Esophagus muscularis mucosa (tissue), 4 donors: ENCODE results near the gene NAGS. TPM values are rescaled to one million over a fixed set of nuclear protein-coding genes. Genes with fewer than 3 reads are reported as not detected.
"Not testable (repeated sequence)": the region's sequence is repeated elsewhere in the genome, so short reads cannot be mapped to it uniquely, and the experiment has no call there.

Experiments
- DNase-seq: peaks from one replicate; pipeline ENCODE4 v3.0.0-alpha.2; 2017; ENCODE audit errors: extremely low spot score
- H3K27ac ChIP-seq, 4 donors: fragments of 200-600 bp; sonication (generic); replicated peaks in 1 of 4; 1 replicate in 3 of 4; 2 replicates in 1 of 4; pipeline ENCODE4 v1.5.1; 2016 to 2019; ENCODE audit warnings: mild to moderate bottlenecking in 1 of 4
- H3K27me3 ChIP-seq, 4 donors: fragments of 200-600 bp; sonication (generic); one replicate each; pipeline versions ENCODE4 v1.5.1 to v1.6.0; 2016 to 2019
- H3K36me3 ChIP-seq, 4 donors: fragments of 200-600 bp; sonication (generic); one replicate each; pipeline ENCODE4 v1.5.1; 2016 to 2019
- H3K4me1 ChIP-seq, 4 donors: fragments of 200-600 bp; sonication (generic); one replicate each; pipeline ENCODE4 v1.5.1; 2016 to 2019
- H3K4me3 ChIP-seq, 4 donors: fragments of 200-600 bp; sonication (generic); 1 replicate in 2 of 4; 2 replicates in 2 of 4; pipeline ENCODE4 v1.5.1; 2016 to 2019; ENCODE audit warnings: mild to moderate bottlenecking in 4 of 4, moderate library complexity in 1 of 4
- H3K9me3 ChIP-seq, 4 donors: fragments of 200-600 bp; sonication (generic); 1 replicate in 3 of 4; 2 replicates in 1 of 4; pipeline ENCODE4 v1.5.1; 2016 to 2019
- EP300 ChIP-seq: sonication (generic); formaldehyde crosslinking; IDR thresholded peaks from one replicate; pipeline ENCODE4 v1.6.1; 2017; ENCODE audit warnings: antibody characterized with exemption
- POLR2A ChIP-seq: fragments of 450-650 bp; IDR thresholded peaks from one replicate; pipeline ENCODE4 v1.6.1; 2017; ENCODE audit warnings: antibody characterized with exemption, moderate library complexity, mild to moderate bottlenecking, low read depth
- POLR2AphosphoS5 ChIP-seq, 2 donors: sonication (generic); formaldehyde crosslinking; IDR thresholded peaks; one replicate each; pipeline ENCODE4 v1.6.1; 2017; ENCODE audit warnings: antibody characterized with exemption in 2 of 2
- WGBS: methylation state at CpG from one replicate; pipeline ENCODE4 v1.1.5; 2018; 5-methylcytosine and 5-hydroxymethylcytosine counted together
- intact Hi-C: fragments of 100-400 bp; cut with DNase I; formaldehyde crosslinking; loops from one replicate; pipeline ENCODE4 v1.15.1; 2023
- total RNA-seq, 4 donors: library from RNA; depleted of rRNA; stranded (reverse); fragments of >200 nt; gene quantifications; one replicate each; pipeline versions ENCODE4 v1.1.0 to v1.2.1, GENCODE V29; 2016
- TF ChIP-seq, protein P1 (sequence below), 3 experiments: fragments of 200-600 bp in 2 of 3; fragments of 450-650 bp in 1 of 3; sonication (generic) in 2 of 3; IDR thresholded peaks; one replicate each; pipeline ENCODE4 v1.5.1; 2017 to 2019; ENCODE audit warnings: antibody characterized with exemption in 3 of 3, mild to moderate bottlenecking in 2 of 3, moderate library complexity in 1 of 3

Gene NAGS
- total RNA-seq, 4 donors from 2014 or later: 0.83 to 3.4 (median 1.8) TPM

- WGBS: 80% methylated on average over 1 of the region's 6 CpGs
Measured at GRCh38 chr17:44024271-44024663, 19.8 kb downstream of the NAGS start.

DNA sequence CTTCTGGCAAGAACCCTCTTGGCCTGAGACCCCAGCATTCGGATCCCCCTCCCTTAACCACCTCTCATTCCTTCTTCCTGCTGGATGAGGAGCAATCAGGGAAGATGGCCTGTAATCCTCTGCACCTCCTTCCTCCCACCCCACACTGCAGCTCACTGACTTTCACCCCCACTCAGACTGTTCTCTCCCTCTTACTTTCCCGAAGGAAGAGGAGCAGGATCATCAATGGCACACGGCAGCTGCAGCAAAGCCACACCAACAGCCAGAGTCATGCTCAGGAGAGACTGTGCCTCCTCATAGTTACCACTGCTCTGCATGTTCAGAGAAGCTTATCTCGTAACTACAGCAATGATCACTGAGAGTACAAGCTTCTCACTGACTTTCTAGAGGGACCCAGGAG, 20.4 kb downstream of the NAGS start:
- intact Hi-C loops: no loop called here

More at GRCh38 chr17:44024271-44024663, 19.8 kb downstream of the NAGS start:
- H3K4me3 ChIP-seq: no peak overlapping the region
- no peaks in the 10 kb centered on the region for H3K9me3 ChIP-seq
- H3K27ac ChIP-seq: no peak overlapping the region
- no peak for DNase-seq
- H3K4me1 ChIP-seq: no peaks in the 10 kb centered on the region
- TF ChIP-seq EP300: no peak
- no peak for TF ChIP-seq POLR2A
- TF ChIP-seq POLR2AphosphoS5 (IDR thresholded peaks at IDR 0.05): no peak
- intact Hi-C loops: no loop called here
- no peaks in the 10 kb centered on the region for H3K27me3 ChIP-seq
- H3K36me3 ChIP-seq: peaks cover 6 to 44% (median 21%) of the 10 kb centered on the region in 4 donors

GRCh38 chr17:44029736-44030135, 25.3 kb downstream of the NAGS start:
- WGBS: 66% methylated on average over 5 of the region's 5 CpGs
- TF ChIP-seq EP300: no peak
- TF ChIP-seq POLR2AphosphoS5 (IDR thresholded peaks at IDR 0.05): no peak
- TF ChIP-seq, protein P1, sequence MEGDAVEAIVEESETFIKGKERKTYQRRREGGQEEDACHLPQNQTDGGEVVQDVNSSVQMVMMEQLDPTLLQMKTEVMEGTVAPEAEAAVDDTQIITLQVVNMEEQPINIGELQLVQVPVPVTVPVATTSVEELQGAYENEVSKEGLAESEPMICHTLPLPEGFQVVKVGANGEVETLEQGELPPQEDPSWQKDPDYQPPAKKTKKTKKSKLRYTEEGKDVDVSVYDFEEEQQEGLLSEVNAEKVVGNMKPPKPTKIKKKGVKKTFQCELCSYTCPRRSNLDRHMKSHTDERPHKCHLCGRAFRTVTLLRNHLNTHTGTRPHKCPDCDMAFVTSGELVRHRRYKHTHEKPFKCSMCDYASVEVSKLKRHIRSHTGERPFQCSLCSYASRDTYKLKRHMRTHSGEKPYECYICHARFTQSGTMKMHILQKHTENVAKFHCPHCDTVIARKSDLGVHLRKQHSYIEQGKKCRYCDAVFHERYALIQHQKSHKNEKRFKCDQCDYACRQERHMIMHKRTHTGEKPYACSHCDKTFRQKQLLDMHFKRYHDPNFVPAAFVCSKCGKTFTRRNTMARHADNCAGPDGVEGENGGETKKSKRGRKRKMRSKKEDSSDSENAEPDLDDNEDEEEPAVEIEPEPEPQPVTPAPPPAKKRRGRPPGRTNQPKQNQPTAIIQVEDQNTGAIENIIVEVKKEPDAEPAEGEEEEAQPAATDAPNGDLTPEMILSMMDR (IDR thresholded peaks at IDR 0.05): no peak
- TF ChIP-seq POLR2A: no peak

More for the DNA sequence above, 20.4 kb downstream of the NAGS start:
- DNase-seq: no peak
- Histone ChIP-seq H3K27ac (no peak overlapping the region), H3K27me3 (no peaks in the 10 kb centered on the region), H3K4me1 (no peaks in the 10 kb centered on the region), H3K9me3 (no peaks in the 10 kb centered on the region), H3K4me3 (no peak overlapping the region), H3K36me3 (peaks cover 6 to 49% (median 21%) of the 10 kb centered on the region in 4 donors)
- 82% methylated on average over 4 of the region's 4 CpGs for WGBS
- TF ChIP-seq POLR2A: no peak
- TF ChIP-seq EP300: no peak
- TF ChIP-seq, protein P1 (IDR thresholded peaks at IDR 0.05): no peak
- no peak for TF ChIP-seq POLR2AphosphoS5 (IDR thresholded peaks at IDR 0.05)

DNA sequence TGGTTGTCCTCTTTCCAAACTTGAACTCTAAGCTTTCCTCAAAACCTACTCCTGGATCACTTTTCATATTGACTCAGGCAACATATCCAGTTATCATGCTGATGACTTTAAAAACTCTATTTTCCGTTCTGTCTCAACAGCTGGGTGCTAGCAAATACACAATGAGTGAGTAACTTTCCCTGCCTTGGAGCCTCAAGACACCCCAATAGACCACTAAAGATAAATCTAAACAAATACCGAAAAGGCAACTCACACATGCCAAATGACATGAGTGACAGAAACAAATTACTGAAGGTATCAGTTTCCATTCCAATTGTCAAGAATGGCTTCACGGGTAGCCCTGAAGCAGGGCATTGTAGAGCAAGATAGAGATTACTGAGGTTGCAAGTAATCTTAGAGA, 26.1 kb downstream of the NAGS start:
- peaks cover 12 to 58% (median 37%) of the 10 kb centered on the region in 4 donors for H3K36me3 ChIP-seq
- TF ChIP-seq POLR2AphosphoS5 (IDR thresholded peaks at IDR 0.05) (no peak), EP300 (no peak), POLR2A (no peak)
- TF ChIP-seq, protein P1 (IDR thresholded peaks at IDR 0.05): no peak
- no peak for DNase-seq
- H3K9me3 ChIP-seq: no peaks in the 10 kb centered on the region
- WGBS: 85% methylated on average over 3 of the region's 3 CpGs
- H3K4me1 ChIP-seq: no peaks in the 10 kb centered on the region
- intact Hi-C loops: no loop called here
- no peak overlapping the region for H3K27ac ChIP-seq
- no peaks in the 10 kb centered on the region for H3K27me3 ChIP-seq
- no peak overlapping the region for H3K4me3 ChIP-seq

More at GRCh38 chr17:44029736-44030135, 25.3 kb downstream of the NAGS start:
- Histone ChIP-seq H3K9me3 (no peaks in the 10 kb centered on the region), H3K36me3 (peaks cover 12 to 63% (median 41%) of the 10 kb centered on the region in 4 donors), H3K27me3 (no peaks in the 10 kb centered on the region), H3K4me1 (no peaks in the 10 kb centered on the region), H3K27ac (no peak overlapping the region), H3K4me3 (no peak overlapping the region)
- DNase-seq: no peak
- intact Hi-C loops: no loop called here

DNA sequence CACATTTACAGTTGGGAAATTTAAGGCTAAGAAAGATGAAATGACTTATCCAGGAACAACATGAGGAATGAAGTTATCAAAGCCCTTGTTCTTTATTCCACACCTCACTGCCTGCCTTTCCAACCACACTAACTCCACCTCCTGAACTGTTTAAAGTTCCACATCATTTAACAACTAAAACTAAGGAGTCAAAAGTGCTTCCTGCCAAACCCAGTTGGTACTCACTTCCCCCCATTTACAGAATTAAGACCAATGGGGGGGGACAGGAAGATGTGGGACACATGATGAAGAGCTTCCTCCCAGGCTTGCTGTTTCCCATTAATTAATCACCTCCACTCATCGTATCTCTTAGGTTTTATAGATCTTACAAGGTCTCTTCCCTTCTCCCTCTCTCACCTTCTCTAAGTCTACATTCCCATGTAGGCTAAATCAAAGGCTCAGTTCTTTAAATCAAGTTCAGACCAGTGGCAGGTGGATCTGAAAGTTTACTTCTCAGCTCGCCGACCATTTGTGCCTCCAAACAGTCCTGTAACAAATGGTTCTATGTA, 29.5 kb downstream of the NAGS start:
- no peak overlapping the region for H3K4me3 ChIP-seq
- no peak overlapping the region for H3K27ac ChIP-seq
- DNase-seq: no peak
- peaks cover 19 to 79% (median 63%) of the 10 kb centered on the region in 4 donors for H3K36me3 ChIP-seq
- no peaks in the 10 kb centered on the region for H3K27me3 ChIP-seq
- peaks cover 0 to 11% (median 3%) of the 10 kb centered on the region in 4 donors for H3K4me1 ChIP-seq
- no peaks in the 10 kb centered on the region for H3K9me3 ChIP-seq
- intact Hi-C loops: no loop called here
- 62% methylated on average over 3 of the region's 3 CpGs for WGBS
- TF ChIP-seq, protein P1 (IDR thresholded peaks at IDR 0.05): no peak
- TF ChIP-seq POLR2A (no peak), POLR2AphosphoS5 (IDR thresholded peaks at IDR 0.05) (no peak), EP300 (no peak)

GRCh38 chr17:44034688-44035087, 30.3 kb downstream of the NAGS start:
- H3K9me3 ChIP-seq, H3K27ac ChIP-seq, H3K27me3 ChIP-seq, intact Hi-C loops, DNase-seq, H3K4me3 ChIP-seq: not testable (repeated sequence)
- Histone ChIP-seq H3K36me3 (peaks cover 18 to 74% (median 65%) of the 10 kb centered on the region in 4 donors), H3K4me1 (peaks cover 2 to 14% (median 6%) of the 10 kb centered on the region in 4 donors)
- no CpG with 5 or more reads among the region's 3 CpGs for WGBS
